Upper lobe of right lung (tissue), 1 donor: ENCODE data around the gene PPP1R3F. TPM values are rescaled to one million over a fixed set of nuclear protein-coding genes. Genes with fewer than 3 reads are reported as not detected.

ENCODE experiments used
- ATAC-seq: fragments of 200-7000 bp; cut with Tn5 transposase; one replicate; pipeline ENCODE4 v1.9.1; 2020; ENCODE audit warnings: mild to moderate bottlenecking, moderate library complexity
- DNase-seq: peaks from one replicate; pipeline ENCODE4 v3.0.0-alpha.2; 2020
- H3K27ac ChIP-seq: fragments of 200-600 bp; one replicate; pipeline ENCODE4 v1.8.0; 2022
- H3K27me3 ChIP-seq: fragments of 200-600 bp; one replicate; pipeline ENCODE4 v1.8.0; 2022; ENCODE audit warnings: mild to moderate bottlenecking
- H3K36me3 ChIP-seq: fragments of 200-600 bp; one replicate; pipeline ENCODE4 v1.8.0; 2022
- H3K4me1 ChIP-seq: fragments of 200-600 bp; one replicate; pipeline ENCODE4 v1.8.0; 2022
- H3K4me3 ChIP-seq: fragments of 200-600 bp; one replicate; pipeline ENCODE4 v1.8.0; 2022; ENCODE audit warnings: mild to moderate bottlenecking
- H3K9me3 ChIP-seq: fragments of 200-600 bp; one replicate; pipeline ENCODE4 v1.8.0; 2022
- intact Hi-C: fragments of 100-400 bp; cut with DNase I; formaldehyde crosslinking; loops from one replicate; pipeline ENCODE4 v1.11.0; 2022
- total RNA-seq: library from RNA; stranded (reverse); fragmentation: NEBNext Ultra II Directional; extraction: Animal tissue kit (Norgen Biotek cat#: 25700); gene quantifications from one replicate; pipeline ENCODE4 v1.2.1, GENCODE V29; 2021
- TF ChIP-seq, protein P1 (sequence below): fragments of 200-600 bp; IDR thresholded peaks from one replicate; pipeline ENCODE4 v1.8.0; 2022; ENCODE audit warnings: antibody characterized with exemption
- donor health status: DM: no; HTN: yes; CAD: no; lungs with severe emphysema.

Gene PPP1R3F
- total RNA-seq, 1 donor from 2014 or later: 6.0 TPM

DNA sequence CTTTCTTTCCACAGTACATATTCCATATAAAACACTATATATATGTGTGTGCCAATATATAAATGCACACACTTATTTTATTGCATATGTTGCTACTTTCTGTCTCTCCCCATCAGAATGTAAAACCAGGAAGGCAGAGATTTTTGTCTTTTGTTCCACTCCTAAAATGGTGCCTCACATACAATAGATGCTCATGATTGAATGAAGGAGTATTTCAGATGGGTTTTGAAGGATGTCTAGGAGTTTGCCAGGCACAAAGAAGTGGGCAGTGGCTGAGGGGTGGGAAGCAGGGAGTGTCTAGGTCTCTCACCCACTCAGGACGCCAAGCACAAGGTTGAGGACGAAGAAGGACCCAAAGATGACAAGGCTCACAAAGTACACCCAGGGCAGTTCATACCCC is 41.9 kb upstream of the PPP1R3F start:
- no peak overlapping the region for H3K27ac ChIP-seq
- H3K36me3 ChIP-seq: no peaks in the 10 kb centered on the region
- no peak for DNase-seq
- ATAC-seq: no peak
- no peaks in the 10 kb centered on the region for H3K4me1 ChIP-seq
- no peaks in the 10 kb centered on the region for H3K27me3 ChIP-seq
- H3K4me3 ChIP-seq: no peak overlapping the region
- intact Hi-C loops: no loop called here
- H3K9me3 ChIP-seq: no peaks in the 10 kb centered on the region
- TF ChIP-seq, protein P1, sequence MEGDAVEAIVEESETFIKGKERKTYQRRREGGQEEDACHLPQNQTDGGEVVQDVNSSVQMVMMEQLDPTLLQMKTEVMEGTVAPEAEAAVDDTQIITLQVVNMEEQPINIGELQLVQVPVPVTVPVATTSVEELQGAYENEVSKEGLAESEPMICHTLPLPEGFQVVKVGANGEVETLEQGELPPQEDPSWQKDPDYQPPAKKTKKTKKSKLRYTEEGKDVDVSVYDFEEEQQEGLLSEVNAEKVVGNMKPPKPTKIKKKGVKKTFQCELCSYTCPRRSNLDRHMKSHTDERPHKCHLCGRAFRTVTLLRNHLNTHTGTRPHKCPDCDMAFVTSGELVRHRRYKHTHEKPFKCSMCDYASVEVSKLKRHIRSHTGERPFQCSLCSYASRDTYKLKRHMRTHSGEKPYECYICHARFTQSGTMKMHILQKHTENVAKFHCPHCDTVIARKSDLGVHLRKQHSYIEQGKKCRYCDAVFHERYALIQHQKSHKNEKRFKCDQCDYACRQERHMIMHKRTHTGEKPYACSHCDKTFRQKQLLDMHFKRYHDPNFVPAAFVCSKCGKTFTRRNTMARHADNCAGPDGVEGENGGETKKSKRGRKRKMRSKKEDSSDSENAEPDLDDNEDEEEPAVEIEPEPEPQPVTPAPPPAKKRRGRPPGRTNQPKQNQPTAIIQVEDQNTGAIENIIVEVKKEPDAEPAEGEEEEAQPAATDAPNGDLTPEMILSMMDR: no peak

DNA sequence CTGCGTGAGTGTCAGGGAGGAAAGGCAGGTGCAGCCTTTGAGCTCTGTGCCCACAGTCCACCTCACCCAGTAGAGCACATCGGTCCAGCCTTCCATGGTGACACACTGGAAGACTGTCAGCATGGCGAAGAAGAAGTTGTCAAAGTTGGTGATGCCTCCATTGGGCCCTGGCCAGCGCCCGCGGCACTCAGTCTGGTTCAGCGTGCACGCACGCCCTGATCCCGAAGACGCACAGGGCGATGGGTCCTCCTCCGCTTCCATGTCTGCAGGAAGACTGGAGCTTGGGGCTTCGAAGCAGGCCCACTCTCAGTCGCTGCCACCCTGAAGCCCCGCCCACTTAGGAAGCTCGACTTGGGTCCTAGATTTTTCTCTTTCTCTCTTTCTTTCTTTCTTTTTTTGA is 41.4 kb upstream of the PPP1R3F start:
- H3K27ac ChIP-seq: no peak overlapping the region
- DNase-seq (no peak), ATAC-seq (no peak)
- intact Hi-C loops: no loop called here
- H3K27me3 ChIP-seq: no peaks in the 10 kb centered on the region
- no peaks in the 10 kb centered on the region for H3K4me1 ChIP-seq
- H3K9me3 ChIP-seq: no peaks in the 10 kb centered on the region
- no peak overlapping the region for H3K4me3 ChIP-seq
- no peaks in the 10 kb centered on the region for H3K36me3 ChIP-seq
- TF ChIP-seq, protein P1: no peak

DNA sequence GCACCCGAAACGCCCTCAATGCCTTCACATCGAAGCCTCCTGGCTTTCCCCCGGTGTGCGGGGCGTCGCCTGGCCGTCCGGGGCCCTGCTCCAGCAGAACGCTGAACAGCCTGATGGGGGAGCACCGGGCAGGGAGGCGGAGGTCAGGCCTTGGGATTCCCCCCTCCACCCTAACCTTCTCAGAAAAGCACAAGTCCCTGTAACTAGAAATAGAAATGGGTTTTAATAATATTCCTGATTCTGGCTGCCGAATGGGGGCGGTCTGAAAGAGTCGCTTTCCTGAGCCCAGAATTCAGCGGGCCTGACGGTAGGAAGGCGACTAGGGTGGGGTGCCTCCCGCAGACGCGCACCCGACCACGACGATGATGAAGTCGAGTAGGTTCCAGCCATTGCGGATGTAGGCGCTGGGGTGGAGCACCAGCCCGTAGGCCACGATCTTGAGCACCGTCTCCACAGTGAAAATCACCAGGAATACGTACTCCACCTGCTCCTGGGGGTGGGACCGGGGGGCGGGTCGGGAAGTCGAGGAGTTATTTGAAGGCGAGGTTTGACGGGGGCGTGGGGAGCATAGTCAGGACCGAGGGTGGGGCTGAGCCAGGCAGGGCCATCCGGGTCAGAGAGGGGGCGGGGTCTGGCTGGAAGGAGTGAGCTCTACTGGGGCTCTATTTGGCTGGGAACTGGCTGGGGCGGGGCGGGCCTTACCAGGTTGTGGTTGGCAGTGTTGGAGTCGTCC is 38.9 kb upstream of the PPP1R3F start:
- Histone ChIP-seq H3K4me1 (no peaks in the 10 kb centered on the region), H3K36me3 (no peaks in the 10 kb centered on the region), H3K27me3 (no peaks in the 10 kb centered on the region), H3K4me3 (peak overlapping the region; percentile 43), H3K27ac (peak overlapping the region; percentile 77), H3K9me3 (no peaks in the 10 kb centered on the region)
- peak; percentile 94 for DNase-seq
- ATAC-seq: peak; percentile 92
- intact Hi-C loops: no loop called here
- TF ChIP-seq, protein P1: peak; percentile 12

- DNase-seq: no peak
- TF ChIP-seq, protein P1: no peak
- no peaks in the 10 kb centered on the region for H3K36me3 ChIP-seq
- ATAC-seq: no peak
- H3K27ac ChIP-seq: no peak overlapping the region
- no peak overlapping the region for H3K4me3 ChIP-seq
- H3K4me1 ChIP-seq: no peaks in the 10 kb centered on the region
- no peaks in the 10 kb centered on the region for H3K27me3 ChIP-seq
- H3K9me3 ChIP-seq: no peaks in the 10 kb centered on the region
- intact Hi-C loops: no loop called here
These were observed 38.1 kb upstream of the PPP1R3F start for GRCh38 chrX:49231333-49232000.

DNA sequence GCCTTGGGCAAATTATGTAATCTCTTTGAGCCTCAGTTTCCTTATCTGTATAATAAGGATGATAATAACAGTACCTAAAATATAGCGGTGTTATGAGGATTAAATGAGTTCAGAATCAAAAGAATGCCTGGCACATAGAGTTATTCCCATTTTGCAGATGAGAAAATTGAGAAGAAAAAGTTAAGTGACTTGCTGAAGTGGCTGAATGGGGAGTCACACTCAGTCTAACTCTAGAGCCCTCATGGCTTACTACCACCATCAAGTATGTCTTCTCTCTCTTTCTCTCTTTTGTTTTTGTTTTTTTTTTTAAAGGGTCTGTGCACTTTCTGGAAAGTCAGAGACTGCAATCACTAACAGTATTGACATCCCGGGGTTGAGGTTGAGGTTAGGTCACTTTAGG is 37.1 kb upstream of the PPP1R3F start:
- Histone ChIP-seq H3K36me3 (no peaks in the 10 kb centered on the region), H3K4me1 (no peaks in the 10 kb centered on the region), H3K9me3 (no peaks in the 10 kb centered on the region), H3K4me3 (no peak overlapping the region), H3K27me3 (no peaks in the 10 kb centered on the region), H3K27ac (no peak overlapping the region)
- DNase-seq (no peak), ATAC-seq (no peak)
- TF ChIP-seq, protein P1: no peak
- intact Hi-C loops: no loop called here
